Lower leg skin (tissue), 3 donors: Measurements from ENCODE around the gene EHD1.

Experiments used
- CTCF ChIP-seq, 3 donors: fragments of 450-650 bp; IDR thresholded peaks; one replicate each; pipeline ENCODE4 v1.5.1; 2016; ENCODE audit warnings: antibody characterized with exemption in 3 of 3, mild to moderate bottlenecking in 3 of 3, moderate library complexity in 2 of 3
- POLR2A ChIP-seq, 2 donors: fragments of 450-650 bp; IDR thresholded peaks; one replicate each; pipeline ENCODE4 v1.6.1; 2016 to 2017; ENCODE audit warnings: antibody characterized with exemption in 2 of 2, mild to moderate bottlenecking in 1 of 2, moderate library complexity in 1 of 2

- TF ChIP-seq CTCF (IDR thresholded peaks at IDR 0.05) = no peak
- no peak for TF ChIP-seq POLR2A (IDR thresholded peaks at IDR 0.05)
These were observed 15.4 kb downstream of the EHD1 start for GRCh38 chr11:64862987-64863390.
